Activated naive CD8-positive, alpha-beta T cell treated with anti-CD3 and anti-CD28 coated beads, Interleukin-2, amount 10 ng/mL, durations not matched to agents 7 days and 5 days (primary cell): ENCODE data around the gene THBS4. TPM values are rescaled to one million over a fixed set of nuclear protein-coding genes. Genes with fewer than 3 reads are reported as not detected.
A peak's percentile ranks its signal among the peaks of the same experiment; 100 is the strongest.

Source experiments
- ATAC-seq: fragments of 150-1000 bp; cut with Tn5 transposase; one replicate; pipeline ENCODE4 v1.10.0; 2021; ENCODE audit warnings: low read depth, moderate library complexity
- POLR2A ChIA-PET: fragments of 350-600 bp; sonication (Branson Sonifier 250); formaldehyde crosslinking; loops from one replicate; lab custom pipeline; 2021; ENCODE audit warnings: antibody characterized with exemption; lab: Charles Lee
- DNase-seq: peaks from one replicate; pipeline ENCODE4 v3.0.0; 2021
- H3K27ac Mint-ChIP-seq: one replicate; pipeline ENCODE4 v1.8.0; 2022; ENCODE audit warnings: mild to moderate bottlenecking, mixed read lengths
- H3K27me3 Mint-ChIP-seq: one replicate; pipeline ENCODE4 v1.8.0; 2022; ENCODE audit warnings: mild to moderate bottlenecking, moderate library complexity, mixed read lengths
- H3K36me3 Mint-ChIP-seq: one replicate; pipeline ENCODE4 v1.8.0; 2021; ENCODE audit warnings: mild to moderate bottlenecking, mixed read lengths
- H3K4me1 Mint-ChIP-seq: one replicate; pipeline ENCODE4 v1.8.0; 2021; ENCODE audit warnings: mixed read lengths
- H3K4me3 Mint-ChIP-seq: one replicate; pipeline ENCODE4 v1.8.0; 2022; ENCODE audit warnings: mild to moderate bottlenecking, moderate library complexity, mixed read lengths
- H3K9me3 Mint-ChIP-seq: one replicate; pipeline ENCODE4 v1.8.0; 2021; ENCODE audit warnings: mixed read lengths
- total RNA-seq, 2 experiments: library from RNA; stranded (reverse); gene quantifications; one replicate each; pipeline ENCODE4 v1.2.3, GENCODE V29; 2021

THBS4 gene
- total RNA-seq, 2 experiments from 2014 or later: 0.47 to 0.57 TPM

DNA sequence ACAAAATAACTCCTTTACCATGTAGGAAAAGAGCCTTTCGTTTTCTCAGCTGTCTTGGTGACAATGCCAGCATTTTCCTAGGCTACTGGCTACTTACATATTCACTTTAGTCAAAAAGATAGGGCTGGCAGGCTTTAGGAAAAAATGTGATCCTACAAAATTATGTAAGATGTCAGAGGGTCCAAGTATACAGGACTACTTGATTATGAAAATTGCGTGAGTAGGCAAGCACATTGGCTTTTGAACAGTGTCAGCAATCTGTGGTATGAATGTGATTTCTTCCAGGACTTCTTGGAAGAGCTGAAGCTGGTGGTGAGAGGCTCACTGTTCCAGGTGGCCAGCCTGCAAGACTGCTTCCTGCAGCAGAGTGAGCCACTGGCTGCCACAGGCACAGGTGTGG is 22.8 kb downstream of the THBS4 start:
- no peak overlapping the region for H3K4me3 Mint-ChIP-seq
- POLR2A ChIA-PET: no interaction called here
- H3K27me3 Mint-ChIP-seq: no peaks in the 10 kb centered on the region
- H3K4me1 Mint-ChIP-seq: no peaks in the 10 kb centered on the region
- no peaks in the 10 kb centered on the region for H3K36me3 Mint-ChIP-seq
- H3K27ac Mint-ChIP-seq: no peak overlapping the region
- DNase-seq (no peak), ATAC-seq (no peak)
- H3K9me3 Mint-ChIP-seq: no peaks in the 10 kb centered on the region

DNA sequence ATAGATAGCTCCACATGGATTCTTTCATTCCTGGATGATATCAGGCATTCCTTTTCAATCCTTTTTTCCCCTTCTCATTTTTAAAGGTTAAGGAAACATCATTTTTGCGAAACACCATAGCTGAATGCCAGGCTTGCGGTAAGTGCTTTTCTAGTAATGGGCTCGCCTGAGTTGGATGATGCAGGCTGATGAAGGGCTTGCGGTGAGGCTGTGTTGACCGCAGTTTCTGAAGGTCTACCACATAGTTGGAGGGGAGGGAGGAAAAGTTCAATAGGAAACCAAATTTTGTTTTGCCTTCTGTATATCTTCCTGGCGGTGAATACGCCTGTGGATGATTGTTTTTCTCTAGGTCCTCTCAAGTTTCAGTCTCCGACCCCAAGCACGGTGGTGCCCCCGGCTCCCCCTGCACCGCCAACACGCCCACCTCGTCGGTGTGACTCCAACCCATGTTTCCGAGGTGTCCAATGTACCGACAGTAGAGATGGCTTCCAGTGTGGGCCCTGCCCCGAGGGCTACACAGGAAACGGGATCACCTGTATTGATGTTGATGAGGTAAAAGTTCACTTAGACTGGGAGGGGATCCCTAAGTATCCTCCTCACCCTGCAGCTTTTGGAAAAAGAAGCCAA is 24.3 kb downstream of the THBS4 start:
- Mint-ChIP-seq H3K4me1 (no peaks in the 10 kb centered on the region), H3K36me3 (no peaks in the 10 kb centered on the region), H3K27ac (no peak overlapping the region), H3K4me3 (no peak overlapping the region), H3K9me3 (no peaks in the 10 kb centered on the region), H3K27me3 (no peaks in the 10 kb centered on the region)
- POLR2A ChIA-PET: interaction anchor here (0.7 kb wide), 1 partner anchor 548 kb away, joined by 3 read pairs; no protein-coding TSS in a partner anchor
- ATAC-seq (no peak), DNase-seq (no peak)

DNA sequence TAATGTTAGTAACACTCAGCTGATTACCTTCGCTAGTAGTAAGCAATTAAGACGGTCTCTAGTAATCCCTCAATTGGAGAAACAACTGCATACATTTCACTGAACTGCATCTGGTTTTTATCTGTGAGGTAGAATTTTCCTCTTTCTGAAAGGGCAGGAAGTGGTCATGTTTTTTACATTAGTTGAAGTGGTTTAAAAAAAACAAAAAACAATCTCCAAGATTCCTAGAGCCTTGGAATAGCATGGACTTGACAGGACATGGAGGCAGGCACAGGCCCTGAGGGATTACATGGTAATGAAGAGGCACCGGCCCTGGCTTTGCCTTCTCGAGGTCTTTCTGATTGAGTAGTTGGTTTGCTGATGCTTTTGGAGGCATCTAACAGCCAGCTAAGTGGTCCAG is 25.8 kb downstream of the THBS4 start:
- DNase-seq: no peak
- Mint-ChIP-seq H3K9me3 (no peaks in the 10 kb centered on the region), H3K36me3 (no peaks in the 10 kb centered on the region), H3K27ac (no peak overlapping the region), H3K4me3 (no peak overlapping the region), H3K4me1 (no peaks in the 10 kb centered on the region), H3K27me3 (no peaks in the 10 kb centered on the region)
- ATAC-seq: no peak
- POLR2A ChIA-PET: no interaction called here

DNA sequence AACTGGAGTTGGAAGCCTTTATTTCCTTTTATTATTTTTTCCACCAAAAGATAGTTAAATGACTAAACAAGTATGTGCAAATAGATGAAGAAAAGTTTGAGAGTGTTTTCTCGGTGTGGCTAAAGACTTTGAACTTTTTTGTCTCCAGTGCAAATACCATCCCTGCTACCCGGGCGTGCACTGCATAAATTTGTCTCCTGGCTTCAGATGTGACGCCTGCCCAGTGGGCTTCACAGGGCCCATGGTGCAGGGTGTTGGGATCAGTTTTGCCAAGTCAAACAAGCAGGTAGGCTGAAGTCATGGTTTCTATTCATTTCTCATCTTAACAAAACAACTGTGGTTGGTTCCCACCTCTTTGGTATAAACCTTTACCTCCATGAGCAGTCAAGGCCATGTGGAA is 26.4 kb downstream of the THBS4 start:
- ATAC-seq (no peak), DNase-seq (no peak)
- H3K36me3 Mint-ChIP-seq: no peaks in the 10 kb centered on the region
- no peaks in the 10 kb centered on the region for H3K4me1 Mint-ChIP-seq
- H3K9me3 Mint-ChIP-seq: no peaks in the 10 kb centered on the region
- no peak overlapping the region for H3K4me3 Mint-ChIP-seq
- POLR2A ChIA-PET: no interaction called here
- no peaks in the 10 kb centered on the region for H3K27me3 Mint-ChIP-seq
- no peak overlapping the region for H3K27ac Mint-ChIP-seq

DNA sequence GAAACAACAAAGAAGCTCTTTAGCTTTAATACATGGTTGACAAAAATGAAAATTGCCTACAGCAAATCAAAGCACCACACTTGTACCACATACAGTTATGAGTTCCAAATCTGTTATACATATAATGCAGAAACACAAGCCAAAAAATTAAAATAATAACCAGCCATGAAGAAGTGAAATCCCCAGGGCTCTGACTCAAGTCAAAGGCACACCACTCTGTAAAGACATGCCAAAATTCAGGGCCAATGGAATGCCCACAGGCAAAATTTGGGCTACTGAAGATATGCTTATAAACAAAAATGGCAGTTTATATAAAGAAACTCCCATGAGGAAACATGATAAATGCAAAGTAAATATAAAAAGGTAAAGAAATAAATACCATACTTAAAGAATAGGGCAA is 29.0 kb downstream of the THBS4 start:
- Mint-ChIP-seq H3K4me3 (no peak overlapping the region), H3K4me1 (no peaks in the 10 kb centered on the region), H3K27ac (no peak overlapping the region), H3K9me3 (no peaks in the 10 kb centered on the region), H3K36me3 (no peaks in the 10 kb centered on the region), H3K27me3 (no peaks in the 10 kb centered on the region)
- DNase-seq (no peak), ATAC-seq (no peak)
- POLR2A ChIA-PET: no interaction called here

DNA sequence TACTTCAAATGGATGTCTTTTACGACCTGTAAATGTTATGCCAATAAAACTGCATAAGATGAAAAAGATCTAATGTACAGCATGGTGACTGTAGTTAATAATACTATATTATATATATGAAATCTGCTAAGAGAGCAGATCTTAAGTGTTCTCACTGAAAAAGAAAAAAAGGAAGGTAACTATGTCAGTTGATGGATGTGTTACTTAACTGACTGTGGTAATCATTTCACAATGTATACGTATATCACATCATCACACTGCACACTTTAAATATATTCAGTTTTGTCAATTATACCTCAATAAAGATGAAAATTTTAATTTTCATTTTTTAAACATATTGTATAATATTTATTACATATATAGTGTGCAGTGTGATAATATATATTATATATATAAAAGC is 31.9 kb downstream of the THBS4 start:
- no peaks in the 10 kb centered on the region for H3K36me3 Mint-ChIP-seq
- no peak overlapping the region for H3K4me3 Mint-ChIP-seq
- no peaks in the 10 kb centered on the region for H3K27me3 Mint-ChIP-seq
- no peaks in the 10 kb centered on the region for H3K9me3 Mint-ChIP-seq
- DNase-seq (no peak), ATAC-seq (no peak)
- POLR2A ChIA-PET: no interaction called here
- H3K4me1 Mint-ChIP-seq: peaks cover 15% of the 10 kb centered on the region
- H3K27ac Mint-ChIP-seq: no peak overlapping the region

DNA sequence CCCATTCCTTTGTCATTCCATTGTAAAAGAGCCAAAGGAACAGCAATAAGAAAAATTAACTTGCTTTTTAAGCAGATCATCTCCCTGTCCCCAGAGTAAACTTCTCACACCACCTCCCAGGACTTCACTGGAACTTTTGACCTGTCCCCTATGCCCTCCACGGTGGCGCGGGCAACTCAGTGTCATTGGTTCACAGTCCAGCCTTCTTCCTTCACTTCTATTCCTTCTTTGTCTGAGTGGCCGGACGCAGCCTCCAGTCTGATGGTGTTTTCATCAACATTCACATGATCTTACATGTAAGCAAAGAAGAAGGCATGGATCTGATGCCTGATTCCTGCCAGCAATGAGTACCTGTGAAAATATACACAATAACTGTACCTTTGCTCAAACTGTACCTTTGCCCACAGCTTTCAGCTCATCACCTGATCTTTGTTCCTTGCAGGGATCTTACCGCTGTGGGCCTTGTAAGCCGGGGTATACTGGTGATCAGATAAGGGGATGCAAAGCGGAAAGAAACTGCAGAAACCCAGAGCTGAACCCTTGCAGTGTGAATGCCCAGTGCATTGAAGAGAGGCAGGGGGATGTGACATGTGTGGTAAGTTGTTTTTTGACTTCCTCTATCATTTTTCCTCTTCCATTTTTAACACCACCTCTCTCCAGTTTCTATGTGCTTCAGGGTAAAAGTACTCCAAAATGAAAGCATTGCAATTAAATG is 32.5 kb downstream of the THBS4 start:
- Mint-ChIP-seq H3K4me3 (no peak overlapping the region), H3K27ac (no peak overlapping the region), H3K27me3 (no peaks in the 10 kb centered on the region), H3K36me3 (no peaks in the 10 kb centered on the region), H3K9me3 (no peaks in the 10 kb centered on the region), H3K4me1 (peaks cover 15% of the 10 kb centered on the region)
- ATAC-seq: no peak
- POLR2A ChIA-PET: no interaction called here
- DNase-seq: no peak

DNA sequence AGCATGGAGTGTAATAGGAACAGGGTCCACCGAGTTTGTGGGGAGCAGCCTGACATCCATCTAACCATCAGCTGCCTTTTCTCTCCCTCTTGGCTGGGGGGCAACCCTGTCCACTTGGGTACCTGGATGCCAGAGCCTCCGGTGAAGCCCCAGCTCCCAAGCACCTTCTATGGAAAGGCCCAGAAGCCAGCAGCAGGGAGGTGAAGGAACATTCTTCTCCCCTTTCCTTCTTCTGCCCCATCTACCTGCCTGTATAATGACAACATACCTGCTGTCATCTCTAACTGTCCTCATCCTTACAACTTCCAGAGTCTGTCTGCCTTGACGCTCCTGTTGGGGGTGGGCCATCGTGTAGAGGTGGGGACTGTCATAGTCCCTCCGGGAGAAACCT is 33.1 kb downstream of the THBS4 start:
- Mint-ChIP-seq H3K27me3 (no peaks in the 10 kb centered on the region), H3K36me3 (no peaks in the 10 kb centered on the region), H3K4me3 (no peak overlapping the region), H3K9me3 (no peaks in the 10 kb centered on the region), H3K27ac (no peak overlapping the region), H3K4me1 (peaks cover 15% of the 10 kb centered on the region)
- no peak for DNase-seq
- POLR2A ChIA-PET: no interaction called here
- ATAC-seq: no peak

DNA sequence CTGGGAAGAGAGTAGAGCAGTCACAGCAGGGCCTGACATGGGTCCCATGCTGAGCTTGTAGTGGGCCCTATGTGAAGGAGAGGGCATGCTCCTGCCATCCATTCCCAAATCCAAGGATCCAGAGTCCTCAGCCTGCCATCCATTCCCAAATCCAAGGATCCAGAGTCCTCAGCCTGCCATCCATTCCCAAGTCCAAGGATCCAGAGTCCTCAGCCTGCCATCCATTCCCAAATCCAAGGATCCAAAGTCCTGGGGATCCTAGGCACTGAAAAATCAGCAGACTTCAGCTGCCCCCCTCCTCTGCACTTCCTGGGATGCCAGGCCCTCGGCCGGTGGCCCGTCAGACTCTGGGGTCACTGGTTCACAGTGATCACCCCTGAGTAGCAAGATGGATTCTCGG is 33.6 kb downstream of the THBS4 start:
- no peak for DNase-seq
- Mint-ChIP-seq H3K27me3 (no peaks in the 10 kb centered on the region), H3K36me3 (no peaks in the 10 kb centered on the region), H3K4me3 (no peak overlapping the region), H3K9me3 (no peaks in the 10 kb centered on the region), H3K4me1 (peaks cover 15% of the 10 kb centered on the region), H3K27ac (no peak overlapping the region)
- POLR2A ChIA-PET: no interaction called here
- no peak for ATAC-seq

DNA sequence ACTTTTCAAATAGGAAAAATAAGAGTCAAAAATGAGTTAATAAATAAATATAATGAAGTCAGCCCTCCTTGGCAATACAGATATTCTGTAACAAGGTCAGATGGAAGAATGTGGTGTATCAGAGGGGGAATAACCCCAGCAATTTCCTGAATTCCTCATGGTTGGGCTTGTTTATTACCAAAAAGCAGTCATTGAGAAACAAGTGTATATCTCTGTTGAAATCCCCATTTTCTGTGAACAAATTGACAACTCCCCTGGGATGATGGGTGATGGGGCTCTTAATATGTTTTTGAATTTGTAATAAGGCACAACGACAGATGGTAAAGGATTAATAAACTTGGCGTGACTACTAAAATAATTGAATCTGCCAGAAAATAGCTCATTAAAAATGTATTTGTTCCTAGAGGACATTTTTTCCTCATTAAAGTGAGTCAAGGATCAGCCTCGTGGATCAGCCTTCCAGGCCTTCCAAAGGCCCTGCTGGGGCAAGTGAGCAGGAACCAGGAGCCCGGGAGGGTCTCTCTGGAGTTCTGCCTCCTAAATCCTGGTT is 34.2 kb downstream of the THBS4 start:
- Mint-ChIP-seq H3K36me3 (no peaks in the 10 kb centered on the region), H3K27me3 (no peaks in the 10 kb centered on the region), H3K4me3 (no peak overlapping the region), H3K27ac (peak overlapping the region; percentile 35), H3K9me3 (no peaks in the 10 kb centered on the region), H3K4me1 (peaks cover 15% of the 10 kb centered on the region)
- POLR2A ChIA-PET: no interaction called here
- ATAC-seq: no peak
- DNase-seq: no peak

DNA sequence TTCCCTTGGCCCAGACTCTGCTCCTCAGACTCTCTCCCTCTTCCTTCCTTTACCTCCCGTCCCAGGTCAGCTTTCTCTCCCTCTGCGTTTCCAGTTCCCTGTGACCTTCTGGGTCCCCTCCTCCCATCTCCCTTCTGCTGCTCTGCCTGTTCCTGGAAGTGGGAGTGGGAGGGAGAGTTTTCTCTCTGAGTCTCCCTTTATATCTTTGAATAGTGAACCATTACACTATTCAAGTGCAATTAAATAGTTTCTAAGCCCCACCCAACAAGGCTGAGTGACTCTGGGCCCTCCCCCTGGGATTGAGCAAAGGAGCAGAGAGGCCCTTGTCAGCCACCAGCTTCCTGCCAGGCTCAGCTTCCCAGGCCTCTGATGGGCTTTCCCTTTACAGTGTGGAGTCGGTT is 34.8 kb downstream of the THBS4 start:
- POLR2A ChIA-PET: no interaction called here
- H3K4me3 Mint-ChIP-seq: no peak overlapping the region
- DNase-seq: no peak
- H3K9me3 Mint-ChIP-seq: no peaks in the 10 kb centered on the region
- no peaks in the 10 kb centered on the region for H3K36me3 Mint-ChIP-seq
- ATAC-seq: no peak
- H3K27ac Mint-ChIP-seq: peak overlapping the region; percentile 35
- H3K4me1 Mint-ChIP-seq: peaks cover 15% of the 10 kb centered on the region
- no peaks in the 10 kb centered on the region for H3K27me3 Mint-ChIP-seq

DNA sequence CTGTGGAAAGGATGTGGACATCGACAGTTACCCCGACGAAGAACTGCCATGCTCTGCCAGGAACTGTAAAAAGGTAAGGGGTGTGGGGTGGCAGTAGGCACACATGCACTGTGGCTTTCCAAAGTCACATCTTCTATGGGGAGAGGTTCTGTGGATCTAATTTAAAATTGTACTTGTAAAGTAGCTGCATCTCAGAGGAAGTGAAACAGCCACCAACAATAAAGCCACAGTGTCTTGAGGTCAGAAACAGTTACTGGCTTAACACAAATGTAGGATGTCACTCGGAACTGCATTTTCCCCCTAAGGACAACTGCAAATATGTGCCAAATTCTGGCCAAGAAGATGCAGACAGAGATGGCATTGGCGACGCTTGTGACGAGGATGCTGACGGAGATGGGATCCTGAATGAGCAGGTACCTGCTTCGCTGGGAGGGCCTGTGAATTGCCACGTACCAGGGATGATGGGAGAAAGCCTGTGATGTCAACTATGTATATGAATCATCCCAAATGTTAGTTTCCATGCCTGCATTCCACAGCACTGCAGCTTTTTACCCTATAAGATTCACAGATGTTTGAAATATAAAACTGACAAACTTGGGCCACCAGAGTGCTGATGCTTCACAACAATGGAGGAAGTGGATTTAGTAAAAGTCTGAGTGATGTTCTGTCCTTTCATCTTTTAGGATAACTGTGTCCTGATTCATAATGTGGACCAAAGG is 35.3 kb downstream of the THBS4 start:
- H3K4me1 Mint-ChIP-seq: peaks cover 15% of the 10 kb centered on the region
- POLR2A ChIA-PET: no interaction called here
- no peaks in the 10 kb centered on the region for H3K27me3 Mint-ChIP-seq
- DNase-seq (no peak), ATAC-seq (no peak)
- no peaks in the 10 kb centered on the region for H3K36me3 Mint-ChIP-seq
- H3K4me3 Mint-ChIP-seq: no peak overlapping the region
- peak overlapping the region; percentile 31 for H3K27ac Mint-ChIP-seq
- no peaks in the 10 kb centered on the region for H3K9me3 Mint-ChIP-seq

DNA sequence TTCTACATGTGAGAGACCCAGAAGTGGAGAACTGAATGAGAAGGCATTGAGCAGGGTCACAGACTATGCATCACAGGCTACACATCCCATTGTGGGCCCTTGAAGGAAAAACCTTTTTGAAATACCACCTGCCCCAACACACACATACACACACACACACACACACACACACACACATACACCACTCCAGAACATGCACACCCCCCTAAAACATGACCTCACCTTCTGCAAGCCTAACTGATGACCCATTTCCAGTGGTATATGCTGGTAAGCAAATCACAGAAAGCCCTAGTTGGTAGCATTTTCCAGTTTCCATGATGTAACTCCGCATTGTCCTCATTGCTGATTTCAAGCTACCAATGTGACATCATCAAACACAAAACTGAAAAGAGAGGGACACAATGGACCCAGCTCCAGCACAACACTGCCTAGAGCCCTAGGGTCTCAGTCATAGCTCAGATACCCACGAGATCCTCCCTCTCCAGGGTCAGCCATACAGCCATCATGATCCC is 36.4 kb downstream of the THBS4 start:
- H3K4me1 Mint-ChIP-seq: peaks cover 15% of the 10 kb centered on the region
- ATAC-seq (no peak), DNase-seq (no peak)
- H3K9me3 Mint-ChIP-seq: no peaks in the 10 kb centered on the region
- POLR2A ChIA-PET: no interaction called here
- no peak overlapping the region for H3K27ac Mint-ChIP-seq
- H3K36me3 Mint-ChIP-seq: no peaks in the 10 kb centered on the region
- H3K4me3 Mint-ChIP-seq: no peak overlapping the region
- no peaks in the 10 kb centered on the region for H3K27me3 Mint-ChIP-seq
